Vagina (tissue), 2 donors: ENCODE data around the gene CTDSP2.

Source experiments
- POLR2A ChIP-seq, 2 donors: fragments of 450-650 bp; IDR thresholded peaks; one replicate each; pipeline ENCODE4 v1.6.1; 2017; ENCODE audit warnings: antibody characterized with exemption in 2 of 2, mild to moderate bottlenecking in 2 of 2, moderate library complexity in 2 of 2
- POLR2AphosphoS5 ChIP-seq, 2 donors: sonication (generic); formaldehyde crosslinking; IDR thresholded peaks; one replicate each; pipeline ENCODE4 v1.9.0; 2017; ENCODE audit warnings: antibody characterized with exemption in 2 of 2, mild to moderate bottlenecking in 2 of 2, low read depth in 1 of 2; ENCODE audit not compliant: insufficient read depth in 1 of 2

GRCh38 chr12:57864442-57865083 is 18.0 kb upstream of the CTDSP2 start:
- TF ChIP-seq POLR2A (IDR thresholded peaks at IDR 0.05): no peak
- no peak for TF ChIP-seq POLR2AphosphoS5 (IDR thresholded peaks at IDR 0.05; ENCODE audit: insufficient read depth in 1 of 2, low read depth in 1 of 2)
